ENCODE results near the gene CDK2AP2. TPM values are rescaled to one million over a fixed set of nuclear protein-coding genes. Genes with fewer than 3 reads are reported as not detected.

CDK2AP2 gene
- total and polyA plus RNA-seq, 9 of the 15 experiments (the other 6 are each of a cell fraction or from before 2014, with no cell fraction given) = 4.4 to 47.4 (median 21.7) TPM

DNA sequence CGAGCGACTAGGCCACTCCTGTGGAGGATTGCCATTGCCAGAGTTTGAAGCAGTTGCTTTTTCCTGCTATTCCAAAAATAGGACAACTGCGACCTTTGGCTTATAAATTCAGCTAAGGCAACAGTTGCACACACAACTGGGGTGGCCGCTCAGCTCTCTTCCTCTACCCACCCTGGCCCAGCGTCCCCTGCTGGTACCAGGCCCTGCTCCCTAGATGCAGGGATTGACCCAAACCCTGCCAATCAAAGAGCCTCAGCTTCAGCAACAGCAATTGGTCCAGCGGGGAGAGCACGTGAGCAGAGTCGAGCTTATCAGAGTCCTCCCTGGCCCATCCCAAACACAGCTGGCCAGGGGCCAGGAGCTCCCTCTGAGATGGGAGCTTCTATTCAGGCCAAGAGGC is 37.3 kb upstream of the CDK2AP2 start (continued):
- TF ChIP-seq, protein P1, sequence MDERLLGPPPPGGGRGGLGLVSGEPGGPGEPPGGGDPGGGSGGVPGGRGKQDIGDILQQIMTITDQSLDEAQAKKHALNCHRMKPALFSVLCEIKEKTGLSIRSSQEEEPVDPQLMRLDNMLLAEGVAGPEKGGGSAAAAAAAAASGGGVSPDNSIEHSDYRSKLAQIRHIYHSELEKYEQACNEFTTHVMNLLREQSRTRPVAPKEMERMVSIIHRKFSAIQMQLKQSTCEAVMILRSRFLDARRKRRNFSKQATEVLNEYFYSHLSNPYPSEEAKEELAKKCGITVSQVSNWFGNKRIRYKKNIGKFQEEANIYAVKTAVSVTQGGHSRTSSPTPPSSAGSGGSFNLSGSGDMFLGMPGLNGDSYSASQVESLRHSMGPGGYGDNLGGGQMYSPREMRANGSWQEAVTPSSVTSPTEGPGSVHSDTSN (CRISPR knock-in tag; IDR thresholded peaks at IDR 0.05; ENCODE audit: low read depth) = peak; percentile 53; the same call in 1 of the 2 replicates
- TF ChIP-seq, protein P1 (tag; conservative IDR thresholded peaks at IDR 0.05; ENCODE audit: low read depth) = peak; percentile 71
- TF ChIP-seq ZFP1 (CRISPR knock-in tag; IDR thresholded peaks at IDR 0.05) (no peak), SMAD2 (IDR thresholded peaks at IDR 0.05; ENCODE audit: low read depth, low read length) (no peak), MEF2D (tag; conservative IDR thresholded peaks at IDR 0.05; ENCODE audit: low read depth) (0 out of 2 replicates have a peak, but pooled peaks have one; percentile 20), ZNF24 (IDR thresholded peaks at IDR 0.05) (no peak), RAD51 (IDR thresholded peaks at IDR 0.05; ENCODE audit: borderline replicate concordance, low read depth) (peak; percentile 87), ZNF764 (CRISPR knock-in tag; IDR thresholded peaks at IDR 0.05; ENCODE audit: low read depth) (no peak)
- TF ChIP-seq, protein P2, sequence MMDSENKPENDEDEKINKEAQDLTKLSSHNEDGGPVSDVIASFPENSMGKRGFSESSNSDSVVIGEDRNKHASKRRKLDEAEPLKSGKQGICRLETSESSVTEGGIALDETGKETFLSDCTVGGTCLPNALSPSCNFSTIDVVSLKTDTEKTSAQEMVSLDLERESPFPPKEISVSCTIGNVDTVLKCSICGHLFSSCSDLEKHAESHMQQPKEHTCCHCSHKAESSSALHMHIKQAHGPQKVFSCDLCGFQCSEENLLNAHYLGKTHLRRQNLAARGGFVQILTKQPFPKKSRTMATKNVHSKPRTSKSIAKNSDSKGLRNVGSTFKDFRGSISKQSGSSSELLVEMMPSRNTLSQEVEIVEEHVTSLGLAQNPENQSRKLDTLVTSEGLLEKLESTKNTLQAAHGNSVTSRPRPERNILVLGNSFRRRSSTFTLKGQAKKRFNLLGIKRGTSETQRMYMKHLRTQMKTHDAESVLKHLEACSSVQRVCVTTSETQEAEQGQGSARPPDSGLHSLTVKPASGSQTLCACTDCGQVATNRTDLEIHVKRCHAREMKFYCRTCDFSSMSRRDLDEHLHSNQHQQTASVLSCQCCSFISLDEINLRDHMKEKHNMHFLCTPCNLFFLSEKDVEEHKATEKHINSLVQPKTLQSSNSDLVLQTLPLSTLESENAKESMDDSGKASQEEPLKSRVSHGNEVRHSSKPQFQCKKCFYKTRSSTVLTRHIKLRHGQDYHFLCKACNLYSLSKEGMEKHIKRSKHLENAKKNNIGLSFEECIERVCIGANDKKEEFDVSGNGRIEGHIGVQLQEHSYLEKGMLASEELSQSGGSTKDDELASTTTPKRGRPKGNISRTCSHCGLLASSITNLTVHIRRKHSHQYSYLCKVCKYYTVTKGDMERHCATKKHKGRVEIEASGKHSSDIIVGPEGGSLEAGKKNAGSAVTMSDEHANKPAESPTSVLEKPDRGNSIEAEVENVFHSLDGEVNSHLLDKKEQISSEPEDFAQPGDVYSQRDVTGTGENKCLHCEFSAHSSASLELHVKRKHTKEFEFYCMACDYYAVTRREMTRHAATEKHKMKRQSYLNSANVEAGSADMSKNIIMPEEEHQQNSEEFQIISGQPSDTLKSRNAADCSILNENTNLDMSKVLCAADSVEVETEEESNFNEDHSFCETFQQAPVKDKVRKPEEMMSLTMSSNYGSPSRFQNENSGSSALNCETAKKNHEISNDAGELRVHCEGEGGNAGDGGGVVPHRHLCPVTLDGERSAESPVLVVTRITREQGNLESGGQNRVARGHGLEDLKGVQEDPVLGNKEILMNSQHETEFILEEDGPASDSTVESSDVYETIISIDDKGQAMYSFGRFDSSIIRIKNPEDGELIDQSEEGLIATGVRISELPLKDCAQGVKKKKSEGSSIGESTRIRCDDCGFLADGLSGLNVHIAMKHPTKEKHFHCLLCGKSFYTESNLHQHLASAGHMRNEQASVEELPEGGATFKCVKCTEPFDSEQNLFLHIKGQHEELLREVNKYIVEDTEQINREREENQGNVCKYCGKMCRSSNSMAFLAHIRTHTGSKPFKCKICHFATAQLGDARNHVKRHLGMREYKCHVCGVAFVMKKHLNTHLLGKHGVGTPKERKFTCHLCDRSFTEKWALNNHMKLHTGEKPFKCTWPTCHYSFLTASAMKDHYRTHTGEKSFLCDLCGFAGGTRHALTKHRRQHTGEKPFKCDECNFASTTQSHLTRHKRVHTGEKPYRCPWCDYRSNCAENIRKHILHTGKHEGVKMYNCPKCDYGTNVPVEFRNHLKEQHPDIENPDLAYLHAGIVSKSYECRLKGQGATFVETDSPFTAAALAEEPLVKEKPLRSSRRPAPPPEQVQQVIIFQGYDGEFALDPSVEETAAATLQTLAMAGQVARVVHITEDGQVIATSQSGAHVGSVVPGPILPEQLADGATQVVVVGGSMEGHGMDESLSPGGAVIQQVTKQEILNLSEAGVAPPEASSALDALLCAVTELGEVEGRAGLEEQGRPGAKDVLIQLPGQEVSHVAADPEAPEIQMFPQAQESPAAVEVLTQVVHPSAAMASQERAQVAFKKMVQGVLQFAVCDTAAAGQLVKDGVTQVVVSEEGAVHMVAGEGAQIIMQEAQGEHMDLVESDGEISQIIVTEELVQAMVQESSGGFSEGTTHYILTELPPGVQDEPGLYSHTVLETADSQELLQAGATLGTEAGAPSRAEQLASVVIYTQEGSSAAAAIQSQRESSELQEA (IDR thresholded peaks at IDR 0.05; ENCODE audit: low read depth) = no peak
- TF ChIP-seq, protein P3, sequence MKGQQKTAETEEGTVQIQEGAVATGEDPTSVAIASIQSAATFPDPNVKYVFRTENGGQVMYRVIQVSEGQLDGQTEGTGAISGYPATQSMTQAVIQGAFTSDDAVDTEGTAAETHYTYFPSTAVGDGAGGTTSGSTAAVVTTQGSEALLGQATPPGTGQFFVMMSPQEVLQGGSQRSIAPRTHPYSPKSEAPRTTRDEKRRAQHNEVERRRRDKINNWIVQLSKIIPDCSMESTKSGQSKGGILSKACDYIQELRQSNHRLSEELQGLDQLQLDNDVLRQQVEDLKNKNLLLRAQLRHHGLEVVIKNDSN (CRISPR knock-in tag; IDR thresholded peaks at IDR 0.05) = peak; percentile 94
- TF ChIP-seq, protein P4, sequence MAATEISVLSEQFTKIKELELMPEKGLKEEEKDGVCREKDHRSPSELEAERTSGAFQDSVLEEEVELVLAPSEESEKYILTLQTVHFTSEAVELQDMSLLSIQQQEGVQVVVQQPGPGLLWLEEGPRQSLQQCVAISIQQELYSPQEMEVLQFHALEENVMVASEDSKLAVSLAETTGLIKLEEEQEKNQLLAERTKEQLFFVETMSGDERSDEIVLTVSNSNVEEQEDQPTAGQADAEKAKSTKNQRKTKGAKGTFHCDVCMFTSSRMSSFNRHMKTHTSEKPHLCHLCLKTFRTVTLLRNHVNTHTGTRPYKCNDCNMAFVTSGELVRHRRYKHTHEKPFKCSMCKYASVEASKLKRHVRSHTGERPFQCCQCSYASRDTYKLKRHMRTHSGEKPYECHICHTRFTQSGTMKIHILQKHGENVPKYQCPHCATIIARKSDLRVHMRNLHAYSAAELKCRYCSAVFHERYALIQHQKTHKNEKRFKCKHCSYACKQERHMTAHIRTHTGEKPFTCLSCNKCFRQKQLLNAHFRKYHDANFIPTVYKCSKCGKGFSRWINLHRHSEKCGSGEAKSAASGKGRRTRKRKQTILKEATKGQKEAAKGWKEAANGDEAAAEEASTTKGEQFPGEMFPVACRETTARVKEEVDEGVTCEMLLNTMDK (IDR thresholded peaks at IDR 0.05; ENCODE audit: borderline replicate concordance, insufficient read depth, low read depth, low read length, poor library complexity, severe bottlenecking) = peak; percentile 40
- TF ChIP-seq, protein P5, sequence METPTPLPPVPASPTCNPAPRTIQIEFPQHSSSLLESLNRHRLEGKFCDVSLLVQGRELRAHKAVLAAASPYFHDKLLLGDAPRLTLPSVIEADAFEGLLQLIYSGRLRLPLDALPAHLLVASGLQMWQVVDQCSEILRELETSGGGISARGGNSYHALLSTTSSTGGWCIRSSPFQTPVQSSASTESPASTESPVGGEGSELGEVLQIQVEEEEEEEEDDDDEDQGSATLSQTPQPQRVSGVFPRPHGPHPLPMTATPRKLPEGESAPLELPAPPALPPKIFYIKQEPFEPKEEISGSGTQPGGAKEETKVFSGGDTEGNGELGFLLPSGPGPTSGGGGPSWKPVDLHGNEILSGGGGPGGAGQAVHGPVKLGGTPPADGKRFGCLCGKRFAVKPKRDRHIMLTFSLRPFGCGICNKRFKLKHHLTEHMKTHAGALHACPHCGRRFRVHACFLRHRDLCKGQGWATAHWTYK (CRISPR knock-in tag; IDR thresholded peaks at IDR 0.05) = no peak
